GM23338 (cell line): ENCODE measurements around the gene KRT17. TPM values are rescaled to one million over a fixed set of nuclear protein-coding genes. Genes with fewer than 3 reads are reported as not detected.

Experiments
- ATAC-seq: fragments of 200-7000 bp; cut with Tn5 transposase; 3 replicates; pipeline ENCODE4 v1.9.1; 2020
- DNase-seq: peaks from one replicate; pipeline ENCODE4 v3.0.0-alpha.2; 2015; ENCODE audit warnings: low spot score
- H2AFZ ChIP-seq: fragments of 200-600 bp; sonication (generic); 2 replicates; pipeline ENCODE4 v1.8.0; 2016; ENCODE audit warnings: antibody characterized with exemption, mild to moderate bottlenecking, moderate library complexity
- H3F3A ChIP-seq: fragments of 200-600 bp; sonication (generic); replicated peaks from 2 replicates; pipeline ENCODE4 v1.8.0; 2017; ENCODE audit warnings: antibody characterized with exemption, mixed run types, low read depth
- H3K27ac ChIP-seq: fragments of 200-600 bp; sonication (generic); 2 replicates; pipeline ENCODE4 v1.6.1; 2016; ENCODE audit warnings: low read depth
- H3K27me3 ChIP-seq: fragments of 200-600 bp; sonication (generic); 2 replicates; pipeline ENCODE4 v1.8.0; 2016; ENCODE audit warnings: mild to moderate bottlenecking, mixed run types, moderate library complexity; ENCODE audit not compliant: insufficient read depth
- H3K36me3 ChIP-seq: fragments of 200-600 bp; sonication (generic); 2 replicates; pipeline ENCODE4 v1.8.0; 2016; ENCODE audit warnings: mild to moderate bottlenecking; ENCODE audit not compliant: insufficient read depth
- H3K4me1 ChIP-seq: fragments of 200-600 bp; sonication (generic); 2 replicates; pipeline ENCODE4 v1.8.0; 2016; ENCODE audit warnings: mild to moderate bottlenecking, moderate library complexity; ENCODE audit not compliant: insufficient read depth
- H3K4me2 ChIP-seq: fragments of 200-600 bp; sonication (generic); 2 replicates; pipeline ENCODE4 v1.7.1; 2017; ENCODE audit warnings: mixed run types
- H3K4me3 ChIP-seq: fragments of 200-600 bp; sonication (generic); 2 replicates; pipeline ENCODE4 v1.6.1; 2016; ENCODE audit warnings: mixed run types
- H3K79me2 ChIP-seq: fragments of 200-600 bp; sonication (generic); replicated peaks from 2 replicates; pipeline ENCODE4 v1.8.0; 2017; ENCODE audit warnings: mild to moderate bottlenecking; ENCODE audit not compliant: insufficient read depth
- H3K9me2 ChIP-seq: fragments of 200-600 bp; sonication (generic); 2 replicates; pipeline ENCODE4 v1.8.0; 2017; ENCODE audit not compliant: insufficient read depth
- H4K20me1 ChIP-seq: fragments of 200-600 bp; sonication (generic); replicated peaks from 2 replicates; pipeline ENCODE4 v1.8.0; 2017; ENCODE audit warnings: mild to moderate bottlenecking; ENCODE audit not compliant: insufficient read depth
- H3K27ac Mint-ChIP-seq: 2 replicates; pipeline ENCODE4 v1.8.0; 2020; ENCODE audit warnings: inconsistent platforms, mild to moderate bottlenecking, moderate library complexity, mixed read lengths
- H3K27me3 Mint-ChIP-seq: 3 replicates; pipeline ENCODE4 v1.8.0; 2022; ENCODE audit warnings: low read depth, mild to moderate bottlenecking, moderate library complexity, mixed read lengths, inconsistent platforms; ENCODE audit not compliant: insufficient read depth, poor library complexity
- H3K36me3 Mint-ChIP-seq: 3 replicates; pipeline ENCODE4 v1.8.0; 2021; ENCODE audit warnings: low read depth, mild to moderate bottlenecking, inconsistent platforms, moderate library complexity, mixed read lengths
- H3K4me1 Mint-ChIP-seq: 3 replicates; pipeline ENCODE4 v1.8.0; 2020; ENCODE audit warnings: mild to moderate bottlenecking, inconsistent platforms, mixed read lengths
- H3K4me3 Mint-ChIP-seq: 3 replicates; pipeline ENCODE4 v1.8.0; 2021; ENCODE audit warnings: moderate library complexity, mild to moderate bottlenecking, inconsistent platforms, mixed read lengths
- H3K9me3 Mint-ChIP-seq: 3 replicates; pipeline ENCODE4 v1.8.0; 2020; ENCODE audit warnings: moderate library complexity, mild to moderate bottlenecking, inconsistent platforms, mixed read lengths
- CREB1 ChIP-seq: fragments of 250-450 bp; sonication (Bioruptor Pico); IDR thresholded peaks from 2 replicates; pipeline ENCODE4 v1.5.0; 2020; ENCODE audit warnings: low read depth, mild to moderate bottlenecking, moderate library complexity
- EZH2phosphoT487 ChIP-seq: fragments of 200-600 bp; sonication (generic); IDR thresholded peaks from one replicate; pipeline ENCODE4 v1.8.1; 2018; ENCODE audit warnings: antibody characterized with exemption; ENCODE audit not compliant: unreplicated experiment
- JUNB ChIP-seq: IDR thresholded peaks from one replicate; pipeline ENCODE4 v1.6.1; 2016; ENCODE audit warnings: antibody characterized with exemption; ENCODE audit not compliant: unreplicated experiment
- STAT1 ChIP-seq: IDR thresholded peaks from one replicate; pipeline ENCODE4 v1.6.1; 2016; ENCODE audit warnings: antibody characterized with exemption; ENCODE audit not compliant: unreplicated experiment
- ZNF331 ChIP-seq: fragments of 250-450 bp; sonication (Bioruptor Pico); IDR thresholded peaks from 2 replicates; pipeline ENCODE4 v1.5.0; 2020; ENCODE audit warnings: low read depth, mild to moderate bottlenecking, moderate library complexity
- polyA plus RNA-seq: library from polyadenylated mRNA; unstranded; fragments of >200 nt; fragmentation: Nextera tagmentation; extraction: Ambion mirVana; gene quantifications from 2 replicates; pipeline ENCODE4 v1.2.1, GENCODE V29; 2016
- total RNA-seq: library from RNA; depleted of rRNA; stranded (reverse); fragments of >200 nt; shearing (Covaris generic); gene quantifications from 2 replicates; pipeline ENCODE4 v1.2.3, GENCODE V29; 2014
- TF ChIP-seq, protein P1 (sequence below): IDR thresholded peaks from one replicate; pipeline ENCODE4 v1.6.1; 2018; ENCODE audit warnings: antibody characterized with exemption; ENCODE audit not compliant: unreplicated experiment
- TF ChIP-seq, protein P2 (sequence below): fragments of 250-450 bp; sonication (Bioruptor Pico); IDR thresholded peaks from 2 replicates; pipeline ENCODE4 v1.5.0; 2020; ENCODE audit warnings: mild to moderate bottlenecking, moderate library complexity

The KRT17 gene
- total and polyA plus RNA-seq, 2 experiments from 2014 or later, result 0.63 to 1.8 TPM

GRCh38 chr17:41632482-41633105 lies 8.2 kb upstream of the KRT17 start:
- H3K36me3 Mint-ChIP-seq, result no peaks in the 10 kb centered on the region
- H3K4me1 ChIP-seq, result peaks cover 16% of the 10 kb centered on the region; the same call in 1 of the 2 replicates
- no peak overlapping the region for H3K27ac ChIP-seq
- H3K27me3 ChIP-seq, result no peaks in the 10 kb centered on the region
- no peak overlapping the region for H3K4me3 ChIP-seq
- H3K4me3 Mint-ChIP-seq, result no peak overlapping the region
- H3K27me3 Mint-ChIP-seq, result peaks cover 9% of the 10 kb centered on the region
- peaks cover 25% of the 10 kb centered on the region for H3K4me1 Mint-ChIP-seq
- H3F3A ChIP-seq, result 0 out of 2 replicates have a peak, but pooled peaks cover 3% of the 10 kb centered on the region
- no peak for TF ChIP-seq ZNF331 (CRISPR knock-in tag)
- no peak for TF ChIP-seq STAT1
- no peak for TF ChIP-seq JUNB
- TF ChIP-seq, protein P1, sequence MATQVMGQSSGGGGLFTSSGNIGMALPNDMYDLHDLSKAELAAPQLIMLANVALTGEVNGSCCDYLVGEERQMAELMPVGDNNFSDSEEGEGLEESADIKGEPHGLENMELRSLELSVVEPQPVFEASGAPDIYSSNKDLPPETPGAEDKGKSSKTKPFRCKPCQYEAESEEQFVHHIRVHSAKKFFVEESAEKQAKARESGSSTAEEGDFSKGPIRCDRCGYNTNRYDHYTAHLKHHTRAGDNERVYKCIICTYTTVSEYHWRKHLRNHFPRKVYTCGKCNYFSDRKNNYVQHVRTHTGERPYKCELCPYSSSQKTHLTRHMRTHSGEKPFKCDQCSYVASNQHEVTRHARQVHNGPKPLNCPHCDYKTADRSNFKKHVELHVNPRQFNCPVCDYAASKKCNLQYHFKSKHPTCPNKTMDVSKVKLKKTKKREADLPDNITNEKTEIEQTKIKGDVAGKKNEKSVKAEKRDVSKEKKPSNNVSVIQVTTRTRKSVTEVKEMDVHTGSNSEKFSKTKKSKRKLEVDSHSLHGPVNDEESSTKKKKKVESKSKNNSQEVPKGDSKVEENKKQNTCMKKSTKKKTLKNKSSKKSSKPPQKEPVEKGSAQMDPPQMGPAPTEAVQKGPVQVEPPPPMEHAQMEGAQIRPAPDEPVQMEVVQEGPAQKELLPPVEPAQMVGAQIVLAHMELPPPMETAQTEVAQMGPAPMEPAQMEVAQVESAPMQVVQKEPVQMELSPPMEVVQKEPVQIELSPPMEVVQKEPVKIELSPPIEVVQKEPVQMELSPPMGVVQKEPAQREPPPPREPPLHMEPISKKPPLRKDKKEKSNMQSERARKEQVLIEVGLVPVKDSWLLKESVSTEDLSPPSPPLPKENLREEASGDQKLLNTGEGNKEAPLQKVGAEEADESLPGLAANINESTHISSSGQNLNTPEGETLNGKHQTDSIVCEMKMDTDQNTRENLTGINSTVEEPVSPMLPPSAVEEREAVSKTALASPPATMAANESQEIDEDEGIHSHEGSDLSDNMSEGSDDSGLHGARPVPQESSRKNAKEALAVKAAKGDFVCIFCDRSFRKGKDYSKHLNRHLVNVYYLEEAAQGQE, result no peak
- TF ChIP-seq CREB1 (CRISPR knock-in tag), result no peak
- H3K79me2 ChIP-seq, result no peaks in the 10 kb centered on the region
- no peaks in the 10 kb centered on the region for H3K36me3 ChIP-seq
- ATAC-seq (no peak), DNase-seq (no peak)
- H4K20me1 ChIP-seq, result no peaks in the 10 kb centered on the region
- H3K4me2 ChIP-seq, result no peak overlapping the region
- no peak overlapping the region for H3K27ac Mint-ChIP-seq
- H3K9me3 Mint-ChIP-seq, result no peaks in the 10 kb centered on the region
- no peak overlapping the region for H2AFZ ChIP-seq
- H3K9me2 ChIP-seq, result no peaks in the 10 kb centered on the region

DNA sequence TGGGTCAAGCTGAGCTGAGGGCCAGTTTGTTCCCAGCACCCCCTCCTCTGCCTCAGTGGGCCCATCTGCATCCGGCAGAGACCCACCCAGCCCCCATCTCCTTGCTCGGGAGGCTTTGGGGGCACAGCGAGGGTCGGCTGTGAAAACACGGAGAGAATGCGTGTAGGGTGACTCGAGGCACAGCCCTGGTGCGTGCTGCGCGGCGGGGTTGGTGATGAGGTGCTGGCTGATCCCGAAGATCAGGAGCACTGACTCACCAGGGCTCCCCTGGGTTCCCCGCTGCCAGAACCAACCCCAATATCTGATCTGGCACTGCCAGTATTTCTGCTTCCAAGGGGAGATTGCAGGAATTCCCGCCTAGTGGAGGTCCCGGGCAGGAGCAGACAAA lies 7.5 kb upstream of the KRT17 start:
- Histone ChIP-seq H3F3A (0 out of 2 replicates have a peak, but pooled peaks cover 3% of the 10 kb centered on the region), H3K4me3 (no peak overlapping the region), H2AFZ (no peak overlapping the region), H4K20me1 (no peaks in the 10 kb centered on the region), H3K27me3 (no peaks in the 10 kb centered on the region), H3K4me2 (no peak overlapping the region), H3K9me2 (no peaks in the 10 kb centered on the region), H3K4me1 (peaks cover 16% of the 10 kb centered on the region; the same call in 1 of the 2 replicates), H3K36me3 (no peaks in the 10 kb centered on the region), H3K27ac (no peak overlapping the region), H3K79me2 (no peaks in the 10 kb centered on the region)
- Mint-ChIP-seq H3K27ac (no peak overlapping the region), H3K4me1 (peaks cover 27% of the 10 kb centered on the region), H3K27me3 (peaks cover 13% of the 10 kb centered on the region), H3K36me3 (no peaks in the 10 kb centered on the region), H3K4me3 (no peak overlapping the region), H3K9me3 (no peaks in the 10 kb centered on the region)
- DNase-seq (no peak), ATAC-seq (no peak)
- TF ChIP-seq ZNF331 (CRISPR knock-in tag) (no peak), EZH2phosphoT487 (no peak), CREB1 (CRISPR knock-in tag) (no peak)
- TF ChIP-seq, protein P1, result no peak
- TF ChIP-seq, protein P2, sequence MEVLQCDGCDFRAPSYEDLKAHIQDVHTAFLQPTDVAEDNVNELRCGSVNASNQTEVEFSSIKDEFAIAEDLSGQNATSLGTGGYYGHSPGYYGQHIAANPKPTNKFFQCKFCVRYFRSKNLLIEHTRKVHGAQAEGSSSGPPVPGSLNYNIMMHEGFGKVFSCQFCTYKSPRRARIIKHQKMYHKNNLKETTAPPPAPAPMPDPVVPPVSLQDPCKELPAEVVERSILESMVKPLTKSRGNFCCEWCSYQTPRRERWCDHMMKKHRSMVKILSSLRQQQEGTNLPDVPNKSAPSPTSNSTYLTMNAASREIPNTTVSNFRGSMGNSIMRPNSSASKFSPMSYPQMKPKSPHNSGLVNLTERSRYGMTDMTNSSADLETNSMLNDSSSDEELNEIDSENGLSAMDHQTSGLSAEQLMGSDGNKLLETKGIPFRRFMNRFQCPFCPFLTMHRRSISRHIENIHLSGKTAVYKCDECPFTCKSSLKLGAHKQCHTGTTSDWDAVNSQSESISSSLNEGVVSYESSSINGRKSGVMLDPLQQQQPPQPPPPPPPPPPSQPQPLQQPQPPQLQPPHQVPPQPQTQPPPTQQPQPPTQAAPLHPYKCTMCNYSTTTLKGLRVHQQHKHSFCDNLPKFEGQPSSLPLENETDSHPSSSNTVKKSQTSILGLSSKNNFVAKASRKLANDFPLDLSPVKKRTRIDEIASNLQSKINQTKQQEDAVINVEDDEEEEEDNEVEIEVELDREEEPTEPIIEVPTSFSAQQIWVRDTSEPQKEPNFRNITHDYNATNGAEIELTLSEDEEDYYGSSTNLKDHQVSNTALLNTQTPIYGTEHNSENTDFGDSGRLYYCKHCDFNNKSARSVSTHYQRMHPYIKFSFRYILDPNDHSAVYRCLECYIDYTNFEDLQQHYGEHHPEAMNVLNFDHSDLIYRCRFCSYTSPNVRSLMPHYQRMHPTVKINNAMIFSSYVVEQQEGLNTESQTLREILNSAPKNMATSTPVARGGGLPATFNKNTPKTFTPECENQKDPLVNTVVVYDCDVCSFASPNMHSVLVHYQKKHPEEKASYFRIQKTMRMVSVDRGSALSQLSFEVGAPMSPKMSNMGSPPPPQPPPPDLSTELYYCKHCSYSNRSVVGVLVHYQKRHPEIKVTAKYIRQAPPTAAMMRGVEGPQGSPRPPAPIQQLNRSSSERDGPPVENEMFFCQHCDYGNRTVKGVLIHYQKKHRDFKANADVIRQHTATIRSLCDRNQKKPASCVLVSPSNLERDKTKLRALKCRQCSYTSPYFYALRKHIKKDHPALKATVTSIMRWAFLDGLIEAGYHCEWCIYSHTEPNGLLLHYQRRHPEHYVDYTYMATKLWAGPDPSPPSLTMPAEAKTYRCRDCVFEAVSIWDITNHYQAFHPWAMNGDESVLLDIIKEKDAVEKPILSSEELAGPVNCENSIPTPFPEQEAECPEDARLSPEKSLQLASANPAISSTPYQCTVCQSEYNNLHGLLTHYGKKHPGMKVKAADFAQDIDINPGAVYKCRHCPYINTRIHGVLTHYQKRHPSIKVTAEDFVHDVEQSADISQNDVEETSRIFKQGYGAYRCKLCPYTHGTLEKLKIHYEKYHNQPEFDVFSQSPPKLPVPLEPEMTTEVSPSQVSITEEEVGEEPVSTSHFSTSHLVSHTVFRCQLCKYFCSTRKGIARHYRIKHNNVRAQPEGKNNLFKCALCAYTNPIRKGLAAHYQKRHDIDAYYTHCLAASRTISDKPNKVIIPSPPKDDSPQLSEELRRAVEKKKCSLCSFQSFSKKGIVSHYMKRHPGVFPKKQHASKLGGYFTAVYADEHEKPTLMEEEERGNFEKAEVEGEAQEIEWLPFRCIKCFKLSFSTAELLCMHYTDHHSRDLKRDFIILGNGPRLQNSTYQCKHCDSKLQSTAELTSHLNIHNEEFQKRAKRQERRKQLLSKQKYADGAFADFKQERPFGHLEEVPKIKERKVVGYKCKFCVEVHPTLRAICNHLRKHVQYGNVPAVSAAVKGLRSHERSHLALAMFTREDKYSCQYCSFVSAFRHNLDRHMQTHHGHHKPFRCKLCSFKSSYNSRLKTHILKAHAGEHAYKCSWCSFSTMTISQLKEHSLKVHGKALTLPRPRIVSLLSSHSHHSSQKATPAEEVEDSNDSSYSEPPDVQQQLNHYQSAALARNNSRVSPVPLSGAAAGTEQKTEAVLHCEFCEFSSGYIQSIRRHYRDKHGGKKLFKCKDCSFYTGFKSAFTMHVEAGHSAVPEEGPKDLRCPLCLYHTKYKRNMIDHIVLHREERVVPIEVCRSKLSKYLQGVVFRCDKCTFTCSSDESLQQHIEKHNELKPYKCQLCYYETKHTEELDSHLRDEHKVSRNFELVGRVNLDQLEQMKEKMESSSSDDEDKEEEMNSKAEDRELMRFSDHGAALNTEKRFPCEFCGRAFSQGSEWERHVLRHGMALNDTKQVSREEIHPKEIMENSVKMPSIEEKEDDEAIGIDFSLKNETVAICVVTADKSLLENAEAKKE, result no peak
